CD4-positive, alpha-beta memory T cell (primary cell): ENCODE results near the gene PTPN3. TPM values are rescaled to one million over a fixed set of nuclear protein-coding genes. Genes with fewer than 3 reads are reported as not detected.

ENCODE experiments used
- CTCF ChIA-PET: fragments of 350-600 bp; sonication (Branson Sonifier 250); formaldehyde crosslinking; loops from one replicate; lab custom pipeline; 2021; ENCODE audit warnings: inconsistent platforms; ENCODE audit not compliant: partially characterized antibody; lab: Charles Lee
- POLR2A ChIA-PET: fragments of 350-600 bp; sonication (Branson Sonifier 250); formaldehyde crosslinking; loops from one replicate; lab custom pipeline; 2021; ENCODE audit not compliant: partially characterized antibody; lab: Charles Lee
- DNase-seq, 5 donors: peaks; one replicate each; pipeline versions ENCODE4 v3.0.0 to v3.0.0-alpha.2; 2020 to 2022; ENCODE audit warnings: mixed read lengths in 1 of 5
- H3K27ac ChIP-seq: one replicate; pipeline ENCODE4 v1.7.0; 2013; ENCODE audit warnings: low read depth, low read length
- H3K27me3 ChIP-seq: 2 replicates; pipeline ENCODE4 v1.7.0; 2013; ENCODE audit warnings: mild to moderate bottlenecking, low read length, moderate library complexity; ENCODE audit not compliant: insufficient read depth
- H3K36me3 ChIP-seq: 2 replicates; pipeline ENCODE4 v1.7.0; 2013; ENCODE audit warnings: mild to moderate bottlenecking, low read length, moderate library complexity; ENCODE audit not compliant: insufficient read depth
- H3K4me1 ChIP-seq: 2 replicates; pipeline ENCODE4 v1.7.0; 2013; ENCODE audit warnings: mild to moderate bottlenecking, low read length, moderate library complexity; ENCODE audit not compliant: insufficient read depth
- H3K4me3 ChIP-seq, 2 donors: one replicate each; pipeline ENCODE4 v1.7.0; 2013; ENCODE audit warnings: low read length in 2 of 2, mild to moderate bottlenecking in 1 of 2
- H3K9me3 ChIP-seq, 2 donors: one replicate each; pipeline ENCODE4 v1.7.0; 2013; ENCODE audit warnings: low read length in 2 of 2, control low read depth in 1 of 2; ENCODE audit not compliant: control insufficient read depth in 1 of 2
- H3K27ac Mint-ChIP-seq, 7 donors: one replicate each; pipeline ENCODE4 v1.8.0; 2020 to 2021; ENCODE audit warnings: mixed read lengths in 7 of 7, mild to moderate bottlenecking in 6 of 7, inconsistent platforms in 3 of 7, moderate library complexity in 3 of 7
- H3K27me3 Mint-ChIP-seq, 2 donors: one replicate each; pipeline ENCODE4 v1.8.0; 2020 to 2021; ENCODE audit warnings: mixed read lengths in 2 of 2
- H3K36me3 Mint-ChIP-seq, 2 donors: one replicate each; pipeline ENCODE4 v1.8.0; 2020 to 2021; ENCODE audit warnings: mixed read lengths in 2 of 2, inconsistent platforms in 1 of 2, mild to moderate bottlenecking in 1 of 2
- H3K4me1 Mint-ChIP-seq, 4 donors: one replicate each; pipeline ENCODE4 v1.8.0; 2020 to 2021; ENCODE audit warnings: mixed read lengths in 4 of 4, mild to moderate bottlenecking in 1 of 4
- H3K4me3 Mint-ChIP-seq, 8 donors: one replicate each; pipeline ENCODE4 v1.8.0; 2020 to 2021; ENCODE audit warnings: mixed read lengths in 8 of 8, mild to moderate bottlenecking in 7 of 8, moderate library complexity in 6 of 8, inconsistent platforms in 3 of 8
- H3K9me3 Mint-ChIP-seq, 8 donors: one replicate each; pipeline ENCODE4 v1.8.0; 2020 to 2021; ENCODE audit warnings: mixed read lengths in 8 of 8, mild to moderate bottlenecking in 5 of 8, inconsistent platforms in 3 of 8, moderate library complexity in 1 of 8
- intact Hi-C: fragments of 100-400 bp; cut with micrococcal nuclease; formaldehyde crosslinking; loops from one replicate; pipeline ENCODE4 v1.15.1; 2023
- polyA plus RNA-seq, 2 donors: library from polyadenylated mRNA; unstranded; fragments of 300-500 nt; fragmentation: Illumina TruSeq; gene quantifications; one replicate each; pipeline ENCODE4 v1.2.3, GENCODE V29; 2021
- total RNA-seq, 2 experiments: library from RNA; stranded (reverse); gene quantifications; one replicate each; pipeline ENCODE4 v1.2.3, GENCODE V29; 2021

Gene PTPN3
- total and polyA plus RNA-seq, 4 experiments from 2014 or later, result not detected

- H3K27ac ChIP-seq, result no peak overlapping the region
- H3K9me3 Mint-ChIP-seq, result peaks cover 0 to 3% (median 0%) of the 10 kb centered on the region in 8 donors
- CTCF ChIA-PET, result no interaction called here
- no peaks in the 10 kb centered on the region for H3K4me1 ChIP-seq
- H3K36me3 ChIP-seq, result no peaks in the 10 kb centered on the region
- no peak overlapping the region for H3K4me3 Mint-ChIP-seq
- H3K9me3 ChIP-seq, result no peaks in the 10 kb centered on the region
- intact Hi-C loops, result no loop called here
- no peak for DNase-seq
- H3K36me3 Mint-ChIP-seq, result no peaks in the 10 kb centered on the region
- peaks cover 12 to 21% of the 10 kb centered on the region in 2 donors for H3K27me3 Mint-ChIP-seq
- no peaks in the 10 kb centered on the region for H3K4me1 Mint-ChIP-seq
- POLR2A ChIA-PET, result no interaction called here
- no peak overlapping the region for H3K4me3 ChIP-seq
- peaks cover 3% of the 10 kb centered on the region for H3K27me3 ChIP-seq
- no peak overlapping the region for H3K27ac Mint-ChIP-seq
These were observed 6.6 kb upstream of the PTPN3 start for GRCh38 chr9:109504689-109505088.

DNA sequence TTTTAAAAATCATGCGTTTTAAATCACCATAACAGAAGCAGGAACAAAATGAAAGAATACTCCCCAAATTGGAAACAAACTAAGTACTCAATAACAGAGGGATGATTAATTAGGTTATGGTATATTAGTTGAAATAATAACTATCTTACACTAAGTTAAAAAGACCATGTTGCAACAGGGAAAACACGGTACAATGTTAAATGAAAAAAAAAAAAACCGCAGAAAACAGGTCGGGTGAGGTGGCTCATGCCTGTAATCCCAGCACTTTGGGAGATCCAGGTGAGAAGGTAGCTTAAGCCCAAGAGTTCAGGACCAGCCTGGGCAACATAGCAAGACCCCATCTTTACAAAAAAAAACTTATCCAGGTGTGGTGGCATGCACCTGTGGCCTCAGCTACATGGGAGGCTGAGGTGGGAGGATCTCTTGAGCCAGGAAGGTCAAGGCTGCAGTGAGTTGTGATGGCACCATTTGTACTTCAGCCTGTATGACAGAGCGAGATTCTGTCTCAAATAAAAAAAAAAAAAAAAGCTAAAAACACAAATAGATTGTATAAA lies 2.4 kb upstream of the PTPN3 start:
- Histone ChIP-seq H3K4me3 (no peak overlapping the region), H3K9me3 (no peaks in the 10 kb centered on the region), H3K27me3 (peaks cover 8% of the 10 kb centered on the region), H3K27ac (no peak overlapping the region), H3K36me3 (no peaks in the 10 kb centered on the region), H3K4me1 (no peaks in the 10 kb centered on the region)
- CTCF ChIA-PET, result interaction anchor here (1.6 kb wide), 1 partner anchor 31 kb away, joined by 7 read pairs; no protein-coding TSS in a partner anchor
- POLR2A ChIA-PET, result no interaction called here
- Mint-ChIP-seq H3K9me3 (peaks cover 0 to 5% (median 0%) of the 10 kb centered on the region in 8 donors), H3K4me1 (peaks cover 0 to 11% (median 3%) of the 10 kb centered on the region in 4 donors), H3K4me3 (no peak overlapping the region), H3K27ac (peak overlapping the region in 1 of 7 donors; percentile 65), H3K36me3 (no peaks in the 10 kb centered on the region), H3K27me3 (peaks cover 34 to 39% of the 10 kb centered on the region in 2 donors)
- intact Hi-C loops, result no loop called here
- DNase-seq, result no peak

- H3K4me1 Mint-ChIP-seq, result peaks cover 0 to 11% (median 3%) of the 10 kb centered on the region in 4 donors
- H3K4me3 ChIP-seq, result no peak overlapping the region
- H3K9me3 Mint-ChIP-seq, result peaks cover 0 to 5% (median 0%) of the 10 kb centered on the region in 8 donors
- no peak overlapping the region for H3K27ac Mint-ChIP-seq
- peaks cover 35 to 39% of the 10 kb centered on the region in 2 donors for H3K27me3 Mint-ChIP-seq
- peaks cover 8% of the 10 kb centered on the region for H3K27me3 ChIP-seq
- ChIA-PET CTCF (no interaction called here), POLR2A (no interaction called here)
- no peak for DNase-seq
- no peaks in the 10 kb centered on the region for H3K36me3 Mint-ChIP-seq
- intact Hi-C loops, result no loop called here
- no peak overlapping the region for H3K4me3 Mint-ChIP-seq
- H3K4me1 ChIP-seq, result no peaks in the 10 kb centered on the region
- H3K9me3 ChIP-seq, result no peaks in the 10 kb centered on the region
- H3K27ac ChIP-seq, result no peak overlapping the region
- H3K36me3 ChIP-seq, result no peaks in the 10 kb centered on the region
These were observed 1.7 kb upstream of the PTPN3 start for GRCh38 chr9:109499631-109500410.

- H3K36me3 Mint-ChIP-seq, result no peaks in the 10 kb centered on the region
- POLR2A ChIA-PET, result no interaction called here
- no peak overlapping the region for H3K27ac Mint-ChIP-seq
- H3K9me3 Mint-ChIP-seq, result peaks cover 0 to 5% (median 0%) of the 10 kb centered on the region in 8 donors
- Histone ChIP-seq H3K9me3 (no peaks in the 10 kb centered on the region), H3K36me3 (no peaks in the 10 kb centered on the region), H3K27me3 (peaks cover 8% of the 10 kb centered on the region), H3K4me1 (no peaks in the 10 kb centered on the region), H3K4me3 (no peak overlapping the region), H3K27ac (no peak overlapping the region)
- peaks cover 0 to 11% (median 3%) of the 10 kb centered on the region in 4 donors for H3K4me1 Mint-ChIP-seq
- H3K4me3 Mint-ChIP-seq, result no peak overlapping the region
- no peak for DNase-seq
- H3K27me3 Mint-ChIP-seq, result peaks cover 40 to 41% of the 10 kb centered on the region in 2 donors
- CTCF ChIA-PET, result no interaction called here
- intact Hi-C loops, result no loop called here
These were observed 1.1 kb upstream of the PTPN3 start for GRCh38 chr9:109499093-109499630.

GRCh38 chr9:109497226-109498153 lies 617 bp downstream of the PTPN3 start:
- H3K9me3 ChIP-seq, result no peaks in the 10 kb centered on the region
- Mint-ChIP-seq H3K27me3 (peaks cover 35 to 41% of the 10 kb centered on the region in 2 donors), H3K27ac (no peak overlapping the region), H3K4me3 (no peak overlapping the region), H3K4me1 (peaks cover 0 to 11% (median 3%) of the 10 kb centered on the region in 4 donors), H3K36me3 (no peaks in the 10 kb centered on the region), H3K9me3 (peaks cover 0 to 5% (median 0%) of the 10 kb centered on the region in 8 donors)
- H3K27ac ChIP-seq, result no peak overlapping the region
- peaks cover 8% of the 10 kb centered on the region for H3K27me3 ChIP-seq
- intact Hi-C loops, result no loop called here
- H3K36me3 ChIP-seq, result no peaks in the 10 kb centered on the region
- no peak for DNase-seq
- H3K4me3 ChIP-seq, result no peak overlapping the region
- POLR2A ChIA-PET, result no interaction called here
- CTCF ChIA-PET, result no interaction called here
- H3K4me1 ChIP-seq, result no peaks in the 10 kb centered on the region

DNA sequence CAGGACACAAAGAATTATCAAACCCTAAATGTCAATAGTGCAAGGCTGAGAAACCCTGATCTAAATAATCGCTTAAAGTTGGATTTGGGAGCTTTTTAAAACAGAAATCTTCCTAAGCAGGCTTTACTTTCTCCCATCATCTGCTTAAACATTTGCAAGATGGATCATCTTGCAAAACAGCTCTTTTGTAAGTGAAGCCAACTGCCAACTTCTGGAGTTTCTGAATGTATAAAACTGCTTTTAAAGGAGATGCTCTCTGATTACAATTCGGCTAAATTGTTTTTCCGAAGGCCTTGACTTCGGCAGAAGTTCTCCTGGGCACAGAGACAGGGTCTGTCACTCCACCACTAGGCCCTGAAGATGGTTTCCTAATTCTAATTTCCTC lies 1.3 kb downstream of the PTPN3 start:
- CTCF ChIA-PET, result no interaction called here
- H3K4me3 ChIP-seq, result no peak overlapping the region
- no peaks in the 10 kb centered on the region for H3K4me1 ChIP-seq
- Mint-ChIP-seq H3K9me3 (peaks cover 0 to 5% (median 0%) of the 10 kb centered on the region in 8 donors), H3K27me3 (peaks cover 35 to 41% of the 10 kb centered on the region in 2 donors), H3K4me3 (no peak overlapping the region), H3K4me1 (peaks cover 0 to 11% (median 3%) of the 10 kb centered on the region in 4 donors), H3K36me3 (no peaks in the 10 kb centered on the region), H3K27ac (no peak overlapping the region)
- peaks cover 8% of the 10 kb centered on the region for H3K27me3 ChIP-seq
- no peak overlapping the region for H3K27ac ChIP-seq
- POLR2A ChIA-PET, result no interaction called here
- no peak for DNase-seq
- H3K36me3 ChIP-seq, result no peaks in the 10 kb centered on the region
- intact Hi-C loops, result no loop called here
- no peaks in the 10 kb centered on the region for H3K9me3 ChIP-seq
